ENCODE data around the gene PASK. TPM values are rescaled to one million over a fixed set of nuclear protein-coding genes. Genes with fewer than 3 reads are reported as not detected.

The PASK gene
- total and polyA plus RNA-seq, 2 donors (not counting 1 experiment from before 2014, with no cell fraction given): 48.2 to 144 TPM

GRCh38 chr2:241074065-241074818 is 75.0 kb downstream of the PASK start:
- no peaks in the 10 kb centered on the region for H3K4me1 ChIP-seq (ENCODE audit: control insufficient read depth in 2 of 2, insufficient read depth in 2 of 2, low read length in 2 of 2)
- peaks cover 0 to 15% of the 10 kb centered on the region in 2 experiments for H3K36me3 ChIP-seq (replicated peaks in 1 of 2; ENCODE audit: control extremely low read depth in 1 of 2, control insufficient read depth in 1 of 2, extremely low read depth in 1 of 2, insufficient read depth in 2 of 2, low read length in 1 of 2)
- no peaks in the 10 kb centered on the region for H3K9me3 ChIP-seq (ENCODE audit: control extremely low read depth in 1 of 3, control insufficient read depth in 2 of 3, insufficient read depth in 1 of 3, low read length in 2 of 3)
- no peak overlapping the region for H3K4me2 ChIP-seq (replicated peaks; ENCODE audit: low read depth, low read length, poor library complexity, severe bottlenecking)
- no peak for TF ChIP-seq CTCF (IDR thresholded peaks at IDR 0.05)
- no peak for TF ChIP-seq EZH2 (IDR thresholded peaks at IDR 0.05; ENCODE audit: borderline replicate concordance, insufficient read depth, low read depth, low read length, poor library complexity, severe bottlenecking)
- ATAC-seq (ENCODE audit: low read depth) (no peak), DNase-seq (no peak)
- no peak overlapping the region for H3K27ac ChIP-seq (ENCODE audit: low read length in 2 of 2)
- 97% methylated on average over 7 of the region's 16 CpGs for WGBS (ENCODE audit: insufficient coverage)
- H2AFZ ChIP-seq (ENCODE audit: insufficient read depth, low read depth, low read length, poor library complexity, severe bottlenecking): no peak overlapping the region
- no peaks in the 10 kb centered on the region for H3K79me2 ChIP-seq (ENCODE audit: control insufficient read depth, insufficient read depth, low read length)
- ChIA-PET CTCF (interaction anchor here (0.6 to 2.3 kb wide), 3 partner anchors 14 to 91 kb away, joined by 3 to 7 read pairs (median 3); partner anchors contain the start of gene PASK), POLR2A (interaction anchor here (0.5 to 0.8 kb wide), 2 partner anchors 15 to 532 kb away, joined by 3 to 4 read pairs; no protein-coding TSS in a partner anchor)
- Mint-ChIP-seq H3K27me3 (no peaks in the 10 kb centered on the region), H3K4me1 (peaks cover 5% of the 10 kb centered on the region), H3K27ac (peak overlapping the region; percentile 26), H3K4me3 (no peak overlapping the region), H3K9me3 (ENCODE audit: insufficient read depth) (no peaks in the 10 kb centered on the region)
- H3K27me3 ChIP-seq (replicated peaks in 1 of 4; ENCODE audit: control extremely low read depth in 1 of 4, control insufficient read depth in 3 of 4, insufficient read depth in 4 of 4, low read length in 3 of 4): no peaks in the 10 kb centered on the region
- no peak overlapping the region for H3K9ac ChIP-seq (ENCODE audit: low read length)
- no peaks in the 10 kb centered on the region for H4K20me1 ChIP-seq (ENCODE audit: control insufficient read depth, insufficient read depth, low read length, poor library complexity, severe bottlenecking)
- intact Hi-C loops (cut with micrococcal nuclease): no loop called here
- no peak overlapping the region for H3K4me3 ChIP-seq (ENCODE audit: control extremely low read depth in 1 of 5, extremely low read depth in 1 of 5, insufficient read depth in 1 of 5, low read depth in 2 of 5, low read length in 4 of 5)

Data from B cell (primary cell).